HG03378 (cell line): Measurements from ENCODE around the gene ELK4.

Experiments used
- ATAC-seq: cut with Tn5 transposase; IDR thresholded peaks from one replicate; pipeline ENCODE4 v1.9.1; 2021; ENCODE audit warnings: mild to moderate bottlenecking, moderate library complexity; ENCODE audit not compliant: unreplicated experiment

The ELK4 gene

DNA sequence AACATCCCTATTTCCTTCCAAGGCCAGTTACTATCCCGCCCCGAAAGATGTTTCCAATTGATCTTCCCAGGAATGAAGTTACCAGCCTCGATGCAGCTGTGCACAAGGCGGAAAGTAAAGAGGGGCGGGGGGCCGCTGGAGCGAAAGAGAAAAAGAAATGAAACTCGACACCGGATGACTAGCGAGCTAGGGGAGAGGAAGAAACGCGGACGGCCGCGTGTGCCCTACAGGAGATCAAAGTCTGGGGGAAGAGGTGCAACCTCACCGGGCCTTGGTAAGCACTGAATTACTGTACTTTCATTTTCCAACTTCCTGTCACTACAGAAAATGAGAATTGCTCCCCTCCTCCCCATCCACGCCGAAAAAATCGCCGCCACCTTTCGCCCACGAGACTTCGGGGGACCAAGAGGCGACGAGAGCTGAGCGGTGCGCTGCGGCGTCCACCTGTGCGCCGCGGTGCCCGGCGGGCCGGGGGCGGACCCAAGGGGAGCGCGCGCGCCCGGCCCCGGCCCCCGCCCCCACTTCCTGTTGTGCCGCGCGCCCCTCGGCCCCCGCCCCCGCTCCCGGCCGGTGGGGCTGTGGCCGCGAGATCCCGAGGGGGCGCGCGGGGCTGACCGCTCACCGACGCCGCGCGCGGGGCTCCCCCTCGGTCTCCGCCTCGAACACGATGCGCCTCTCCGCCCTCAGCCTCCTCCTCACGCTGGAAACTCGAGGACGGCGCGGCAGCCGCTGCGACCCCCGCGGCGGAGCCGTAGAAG is 622 bp downstream of the ELK4 start:
- peak; percentile 59 for ATAC-seq

DNA sequence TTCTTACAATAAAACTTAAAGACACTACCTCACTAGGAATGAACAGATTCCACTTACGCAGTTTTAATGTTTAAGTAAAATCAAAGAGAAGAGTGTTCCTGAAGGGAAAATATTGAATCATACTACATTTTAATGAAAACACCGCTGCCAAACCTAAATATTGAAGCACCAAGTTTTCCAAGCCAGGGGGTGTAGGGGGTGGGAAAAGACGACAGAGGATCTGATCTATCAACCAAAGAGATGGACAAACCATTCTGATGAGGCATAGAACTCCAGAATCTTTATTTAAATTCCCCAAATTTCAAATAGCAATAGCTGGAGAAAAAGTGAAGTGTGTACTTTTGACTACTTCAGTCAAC is 1.2 kb downstream of the ELK4 start:
- no peak for ATAC-seq

DNA sequence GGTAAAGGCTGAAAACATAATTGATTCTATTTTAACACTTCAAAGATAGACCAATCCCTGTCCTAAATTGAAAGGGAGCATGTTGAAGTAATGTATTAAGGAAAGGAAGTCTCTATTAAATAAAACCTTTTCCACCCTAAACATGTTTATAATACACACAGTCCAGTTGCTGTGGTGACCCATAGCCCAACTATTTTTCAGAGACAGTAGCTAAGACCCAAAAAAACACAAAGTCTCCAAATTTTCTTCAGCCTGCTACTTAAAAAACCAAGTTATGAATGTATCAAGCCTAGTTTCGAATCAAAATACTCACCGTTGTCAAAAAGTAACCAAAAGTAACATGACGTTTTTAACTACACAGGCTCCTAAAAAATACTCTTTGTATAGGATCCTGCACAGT is 1.6 kb downstream of the ELK4 start:
- ATAC-seq: no peak

DNA sequence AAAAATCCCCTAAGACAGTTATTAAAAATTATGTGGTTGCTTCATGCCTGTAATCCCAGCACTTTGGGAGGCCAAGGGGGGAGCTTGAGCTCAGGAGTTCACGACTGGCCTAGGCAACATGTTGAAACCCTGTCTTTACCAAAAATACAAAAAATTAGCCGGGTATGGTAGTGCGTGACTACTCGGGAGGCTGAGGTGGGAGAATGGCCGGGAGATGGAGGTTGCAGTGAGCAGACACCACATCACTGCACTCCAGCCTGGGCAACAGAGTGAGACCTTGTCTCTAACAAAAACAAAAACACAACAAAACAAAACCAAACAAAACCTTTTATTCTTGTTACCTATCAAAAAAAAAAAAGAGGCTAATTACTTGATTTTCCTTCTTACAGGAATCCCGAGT is 2.1 kb downstream of the ELK4 start:
- no peak for ATAC-seq

DNA sequence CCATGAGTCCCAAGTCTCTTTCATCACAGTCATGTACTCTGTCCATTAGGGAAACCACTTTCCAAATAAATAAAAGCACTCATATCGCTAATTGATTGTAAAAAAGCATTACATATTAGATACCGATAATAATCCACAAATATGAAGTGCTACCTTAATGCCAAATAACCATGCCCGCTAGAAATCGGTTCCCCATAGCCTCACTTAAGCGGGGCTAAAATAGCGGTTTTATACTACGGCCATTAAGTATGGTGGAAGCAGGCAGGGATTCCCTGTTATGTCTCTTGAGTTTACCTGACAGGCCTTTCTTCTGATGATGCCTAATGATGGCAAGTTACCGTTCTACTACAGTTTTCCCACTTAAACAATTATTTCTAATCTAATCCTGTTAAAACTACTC is 3.9 kb downstream of the ELK4 start:
- ATAC-seq: no peak

DNA sequence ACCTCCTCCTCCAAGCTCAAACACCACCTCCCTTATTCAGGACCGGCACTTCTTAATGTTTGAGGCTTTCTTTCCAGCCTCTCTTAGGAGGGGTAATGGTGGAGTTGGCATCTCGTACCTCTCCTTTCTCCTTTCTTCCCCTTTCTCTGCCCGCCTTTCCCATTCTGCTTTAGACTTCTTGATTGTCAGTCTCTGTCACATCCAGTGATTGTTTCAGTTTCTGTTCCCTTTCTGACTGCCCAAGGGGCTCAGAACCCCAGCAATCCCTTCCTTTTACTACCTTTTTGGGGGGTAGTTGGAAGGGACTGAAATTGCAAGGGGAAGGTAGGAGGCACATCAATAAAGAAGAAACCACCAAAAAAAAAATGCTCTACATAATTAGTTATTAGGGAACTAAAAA is 5.6 kb downstream of the ELK4 start:
- no peak for ATAC-seq

DNA sequence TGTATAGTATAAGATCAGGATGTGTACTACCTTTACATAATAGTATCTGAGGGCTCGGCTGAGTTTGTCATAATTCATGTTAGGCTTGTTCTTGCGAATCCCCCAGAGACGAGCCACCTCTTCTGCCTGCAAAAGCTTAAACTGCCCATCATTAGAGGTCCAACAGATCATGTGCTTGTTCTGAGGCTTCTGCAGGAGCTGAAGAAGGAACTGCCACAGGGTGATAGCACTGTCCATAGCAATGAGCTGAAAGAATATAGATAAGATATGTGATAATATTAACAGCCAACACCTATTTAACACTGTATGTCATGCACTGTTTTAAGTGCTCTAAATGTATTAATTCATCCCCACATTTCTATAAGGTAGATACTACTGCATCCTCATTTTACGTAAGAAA is 8.2 kb downstream of the ELK4 start:
- ATAC-seq: no peak

DNA sequence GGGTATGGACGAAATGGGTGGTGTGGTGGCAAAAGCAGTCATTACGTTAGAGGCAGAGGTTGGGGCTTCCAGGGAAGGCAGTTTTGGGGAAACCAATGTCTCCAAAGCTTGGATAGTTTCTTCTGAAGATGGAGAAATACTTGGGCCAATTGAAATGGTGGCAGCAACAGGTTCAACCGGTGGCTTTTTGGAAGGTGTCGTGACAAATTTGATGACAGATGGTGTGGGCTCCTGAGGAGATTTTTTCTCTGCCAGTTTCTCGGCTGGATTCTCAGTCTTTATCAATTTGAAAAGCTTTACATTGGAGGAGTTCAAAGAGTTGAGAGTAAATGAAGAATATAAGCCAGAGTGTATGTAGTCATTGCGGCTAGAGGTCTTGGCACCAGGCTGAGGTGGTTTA is 11.5 kb downstream of the ELK4 start:
- ATAC-seq: no peak

DNA sequence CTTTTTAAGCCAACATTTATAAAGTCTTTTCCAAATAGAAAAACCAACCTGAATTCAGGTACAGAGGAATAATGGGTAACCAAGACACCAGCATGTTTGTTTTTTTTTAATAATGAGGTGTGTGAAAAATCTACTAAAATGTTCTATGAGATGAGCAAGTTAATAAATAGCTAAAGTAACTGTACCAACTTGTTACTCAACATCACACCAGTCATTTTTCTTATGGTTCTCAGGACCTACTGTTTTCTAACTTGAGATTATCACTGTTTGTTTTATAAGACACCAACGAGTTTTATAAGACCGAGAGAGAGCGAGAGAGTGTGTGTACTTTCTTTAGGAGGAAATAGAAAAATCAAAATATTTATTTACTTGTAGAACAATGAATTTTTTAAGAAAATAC is 12.4 kb downstream of the ELK4 start:
- no peak for ATAC-seq

DNA sequence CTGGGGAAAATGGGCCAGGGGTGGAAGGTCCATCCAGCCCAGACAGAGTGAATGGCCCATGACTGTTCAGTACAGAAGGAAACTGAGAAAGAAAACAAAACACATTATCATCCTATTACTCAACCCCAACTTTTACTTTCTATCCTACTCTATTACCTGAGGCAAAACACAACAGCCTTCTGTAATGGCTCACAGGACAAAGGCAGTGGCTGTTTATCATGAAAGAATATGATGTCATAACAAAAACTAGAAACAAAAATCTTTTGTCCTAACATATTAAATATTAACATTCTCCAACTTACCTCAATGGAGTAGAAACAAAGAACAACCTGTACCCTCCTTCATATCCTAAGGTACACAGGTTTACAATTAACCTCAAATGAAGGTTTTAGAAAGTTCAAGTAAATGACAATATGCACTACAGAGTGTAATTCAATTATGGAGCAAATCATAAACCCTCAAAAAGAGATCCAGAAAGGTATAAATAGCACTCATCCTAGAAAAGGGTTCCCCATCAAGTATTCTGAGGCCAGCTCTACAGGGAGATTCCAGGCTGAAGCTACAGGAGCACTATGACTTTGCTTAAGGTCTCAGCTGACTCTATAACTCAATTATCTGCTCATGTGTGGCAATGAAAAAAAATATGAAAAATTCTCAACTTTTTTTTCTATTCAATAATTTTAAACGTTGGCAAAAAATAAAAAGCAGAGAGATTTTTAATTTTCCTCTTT is 15.1 kb downstream of the ELK4 start:
- ATAC-seq: peak; percentile 70

DNA sequence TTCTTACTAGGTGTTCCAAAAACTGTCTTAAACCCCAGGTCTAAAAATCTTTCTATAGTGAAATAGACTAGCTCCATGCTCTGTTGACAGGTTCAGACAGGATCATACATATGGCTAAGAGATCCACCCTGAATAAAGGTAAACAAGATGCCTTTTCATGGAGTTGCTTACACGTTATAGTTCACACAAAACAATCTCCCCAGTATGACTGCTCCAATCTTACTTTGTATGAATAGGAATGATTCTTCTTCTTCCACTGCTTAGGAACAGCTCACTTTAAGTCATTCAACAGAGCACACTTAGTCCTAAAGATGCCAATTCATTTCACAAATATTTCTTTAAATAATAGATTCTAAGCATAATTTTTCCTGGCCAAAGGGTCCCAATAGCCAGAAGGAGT is 16.0 kb downstream of the ELK4 start:
- no peak for ATAC-seq

DNA sequence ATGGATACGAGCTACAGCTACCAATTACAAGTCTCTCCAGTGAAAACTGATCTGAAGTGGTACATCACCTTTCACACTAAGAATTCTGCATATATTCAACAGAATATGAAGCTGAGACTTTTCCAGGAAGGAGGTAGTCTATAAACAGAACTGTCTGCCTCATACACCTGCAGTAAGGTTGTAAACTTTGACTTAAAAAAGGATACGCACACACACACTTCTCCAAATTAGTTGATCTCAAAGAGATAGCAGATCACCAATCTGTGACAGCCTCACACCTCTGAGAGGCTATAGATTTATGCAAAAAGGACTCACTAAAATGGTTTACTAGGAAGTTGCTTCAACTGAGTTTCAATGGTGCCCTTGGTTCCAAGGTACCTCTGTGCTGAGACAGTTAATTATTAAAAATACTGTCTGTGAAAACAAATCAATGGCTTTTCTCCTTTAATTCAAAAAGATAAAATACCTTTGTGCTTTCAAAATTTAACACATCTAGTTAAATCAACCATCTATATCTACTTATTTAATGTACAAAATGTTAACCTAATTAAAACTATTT is 17.9 kb downstream of the ELK4 start:
- no peak for ATAC-seq

DNA sequence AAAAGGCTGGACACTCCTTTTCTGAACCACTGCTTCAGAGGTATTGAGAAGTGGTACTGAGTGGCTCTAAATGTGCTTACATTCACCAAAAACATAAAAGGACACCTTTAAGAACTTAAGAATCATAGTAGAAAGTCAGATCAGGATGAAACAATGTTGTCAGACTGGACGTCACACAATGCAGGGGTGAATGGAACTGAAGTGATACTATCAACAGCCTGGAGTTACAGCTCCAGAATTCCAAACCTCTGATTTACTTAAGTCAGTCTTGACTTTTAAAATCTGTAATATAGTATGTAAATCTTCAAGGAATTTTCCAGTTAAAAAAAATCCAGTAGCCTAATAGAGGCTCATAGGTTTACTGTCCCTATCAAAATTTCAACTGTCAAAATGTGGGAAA is 19.3 kb downstream of the ELK4 start:
- no peak for ATAC-seq

DNA sequence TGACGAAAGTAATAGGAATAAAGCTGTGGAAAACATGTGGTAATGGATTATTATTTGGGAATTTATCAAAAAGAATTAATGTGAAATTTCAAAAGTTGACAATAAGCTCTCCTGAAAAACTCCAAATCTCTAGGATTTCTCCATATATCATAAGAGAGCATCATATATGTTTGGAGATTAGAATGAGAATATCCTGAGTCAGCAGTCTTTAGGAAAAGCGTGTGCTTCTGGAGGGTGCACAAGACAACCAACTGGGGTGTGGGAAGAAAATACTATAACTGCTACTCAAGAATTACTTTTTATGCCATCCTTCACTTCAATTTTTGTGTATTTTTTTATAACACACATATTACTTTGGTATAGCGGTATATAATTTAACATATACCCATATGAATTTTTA is 19.7 kb downstream of the ELK4 start:
- no peak for ATAC-seq

DNA sequence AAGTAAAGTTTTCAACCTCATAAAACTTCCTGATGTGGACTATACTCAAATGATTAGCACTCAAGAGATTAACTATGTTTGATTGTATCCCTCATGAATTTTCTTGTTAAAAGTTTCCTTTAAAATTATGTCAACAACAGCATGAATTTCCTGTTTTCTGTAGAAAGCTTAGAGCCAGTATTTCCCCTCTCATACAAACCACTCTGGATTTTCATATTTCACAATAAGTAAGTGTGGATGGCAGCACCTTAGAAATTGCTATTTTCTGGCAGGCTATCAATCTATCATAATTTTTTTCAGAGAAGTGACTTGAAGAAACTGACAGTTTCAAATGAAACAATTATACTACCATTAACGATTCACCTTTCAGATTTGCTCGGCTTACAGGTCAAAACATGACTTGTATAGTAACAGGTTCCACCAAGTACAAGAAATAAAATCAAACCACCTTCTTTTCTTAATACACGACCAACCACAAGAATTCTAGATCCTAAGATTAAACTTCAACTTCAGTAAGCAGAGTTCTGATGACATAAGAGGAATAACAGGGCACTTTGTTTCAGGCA is 20.8 kb downstream of the ELK4 start:
- ATAC-seq: no peak

DNA sequence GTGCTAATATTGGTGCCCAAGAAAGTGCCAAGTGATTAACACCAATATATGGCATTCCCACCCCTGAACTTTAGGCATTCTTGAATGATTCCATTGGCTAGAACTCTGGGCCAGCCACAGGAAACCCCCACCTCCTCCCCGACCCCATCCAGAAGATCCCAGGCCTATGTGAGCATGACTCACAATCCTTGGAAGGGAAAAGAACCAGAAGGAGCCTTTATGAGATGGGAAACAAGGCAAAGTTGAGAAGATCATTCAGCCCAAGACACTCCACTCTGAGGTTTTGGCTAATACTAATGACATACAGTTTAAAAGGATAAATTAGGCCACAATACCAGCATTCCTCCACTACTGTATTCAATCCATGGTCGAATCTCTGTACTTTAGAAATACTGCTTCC is 21.8 kb downstream of the ELK4 start:
- ATAC-seq: no peak

DNA sequence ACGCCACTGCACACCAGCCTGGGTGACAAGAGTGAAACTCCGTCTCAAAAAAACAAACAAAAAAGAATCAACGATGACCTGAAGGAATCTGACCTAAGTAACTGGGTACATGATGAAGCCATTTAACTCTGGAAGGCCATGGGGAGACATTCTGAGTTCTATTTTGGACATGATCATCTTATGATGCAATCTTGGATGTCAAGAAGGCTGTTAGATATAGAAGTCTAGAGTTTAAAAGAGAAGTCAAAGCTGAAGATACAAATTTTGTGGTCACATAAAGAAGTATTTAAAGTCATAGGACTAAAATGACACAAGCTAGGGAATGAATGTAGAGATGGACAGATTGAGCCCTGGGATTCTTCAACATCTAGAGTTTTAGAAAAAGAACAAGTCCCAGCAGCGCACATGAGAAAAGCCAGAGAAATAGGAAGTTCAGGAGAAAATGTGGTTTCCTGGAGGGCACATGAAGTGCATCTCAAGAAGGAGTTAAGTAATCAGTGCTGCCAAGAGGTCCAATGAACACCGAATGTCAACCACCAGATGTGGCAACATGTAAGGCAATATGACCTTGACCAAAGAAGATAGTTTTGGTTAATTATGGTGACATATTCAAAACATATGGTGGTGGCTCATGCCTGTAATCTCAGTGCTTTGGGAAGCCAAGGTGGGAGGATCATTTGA is 26.8 kb downstream of the ELK4 start:
- no peak for ATAC-seq

DNA sequence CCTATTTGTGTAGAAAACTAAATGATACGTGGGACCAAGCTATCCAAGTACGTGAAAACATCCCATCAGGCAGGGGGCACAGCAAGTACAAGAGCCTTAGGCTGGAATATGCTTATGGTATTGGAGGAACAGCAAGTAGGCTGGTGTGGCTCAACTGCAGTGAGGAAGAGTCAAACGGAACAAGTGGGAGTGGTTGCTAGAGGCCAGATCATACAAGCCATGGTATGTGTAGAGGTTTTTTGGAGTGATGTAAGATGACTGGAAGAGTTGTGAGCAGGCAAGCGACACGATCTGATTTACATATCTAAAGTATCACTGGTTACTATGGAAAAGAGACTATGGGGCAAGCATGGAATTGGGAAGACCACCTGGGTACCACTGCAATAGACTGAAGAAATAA is 27.8 kb downstream of the ELK4 start:
- no peak for ATAC-seq

DNA sequence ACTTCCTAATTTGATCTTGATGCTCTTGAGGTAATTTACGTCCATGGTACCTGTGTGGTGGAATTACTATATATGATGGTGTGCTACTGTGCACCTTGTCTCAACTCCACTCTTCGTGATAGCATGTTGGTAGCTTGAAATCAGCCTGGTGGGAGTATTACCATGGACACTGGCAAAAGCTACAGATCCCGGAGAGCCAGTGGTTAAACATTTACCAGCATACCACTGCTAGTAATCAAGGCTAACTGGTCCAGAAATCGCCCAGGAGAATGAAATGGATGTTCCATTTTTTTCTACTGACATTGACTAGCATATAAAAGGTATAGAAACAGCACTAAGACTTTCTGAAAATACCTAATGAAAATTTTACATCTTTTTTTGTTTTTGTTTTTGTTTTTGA is 30.6 kb downstream of the ELK4 start:
- no peak for ATAC-seq

DNA sequence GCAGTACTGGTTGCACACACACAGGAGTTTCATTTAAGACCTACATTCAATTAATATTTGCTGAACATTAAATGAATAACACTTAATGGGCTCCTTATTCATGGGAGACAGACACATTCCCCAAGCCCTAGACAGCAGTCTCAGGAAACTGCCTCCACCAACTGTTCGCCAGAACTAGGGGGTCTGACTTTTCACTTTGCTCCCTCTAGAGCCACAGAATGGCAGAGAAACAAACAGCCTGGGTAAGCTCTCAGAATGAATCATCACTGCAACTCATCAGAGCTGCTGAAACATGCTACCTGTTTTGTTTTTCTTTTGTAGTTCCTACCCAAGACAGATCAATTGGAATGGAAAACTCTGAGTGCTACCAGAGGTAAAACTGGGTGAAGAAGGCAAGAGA is 31.7 kb downstream of the ELK4 start:
- ATAC-seq: no peak

DNA sequence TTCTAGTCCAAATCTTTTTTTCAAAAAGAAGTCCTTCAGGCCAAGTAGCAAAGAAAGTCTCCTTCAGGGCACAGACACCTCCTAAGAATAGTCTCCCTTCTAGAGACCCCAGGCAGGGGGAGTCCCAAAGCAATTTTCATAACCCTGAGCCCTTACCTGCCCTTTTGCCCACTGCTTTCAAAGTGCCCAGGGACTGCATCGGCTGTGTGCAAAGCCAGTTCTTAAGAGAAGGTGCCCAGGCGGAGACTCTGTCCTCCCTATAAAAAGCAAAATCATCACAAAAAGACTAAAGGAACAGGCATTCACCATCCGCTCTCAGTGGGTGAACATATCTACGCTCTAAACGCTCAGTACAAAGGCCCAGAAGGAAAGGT is 32.2 kb downstream of the ELK4 start:
- ATAC-seq: no peak
